A673 (cell line): Measurements from ENCODE around the gene ZFYVE19. TPM values are rescaled to one million over a fixed set of nuclear protein-coding genes. Genes with fewer than 3 reads are reported as not detected.

Experiments used
- BruUV-seq: library from RNA; stranded (reverse); fragments of 400-500 nt; replicated peaks from 2 replicates; lab custom pipeline; 2021; lab: Mats Ljungman, UMichigan
- CTCF ChIA-PET: fragments of 300-600 bp; sonication (Branson Sonifier 250); formaldehyde crosslinking; loops from one replicate; lab custom pipeline; 2022; ENCODE audit warnings: antibody characterized with exemption; lab: Charles Lee
- POLR2A ChIA-PET: fragments of 300-600 bp; sonication (Branson Sonifier 250); formaldehyde crosslinking; loops from one replicate; lab custom pipeline; 2022; ENCODE audit warnings: antibody characterized with exemption; ENCODE audit not compliant: low non-redundant PET; lab: Charles Lee
- DNase-seq: peaks from one replicate; pipeline ENCODE4 v3.0.0-alpha.2; 2015; ENCODE audit warnings: low spot score
- H3K27ac ChIP-seq: fragments of 200-600 bp; sonication (generic); 2 replicates; pipeline ENCODE4 v1.5.1; 2016; ENCODE audit warnings: mixed run types, low read depth, mild to moderate bottlenecking, mixed read lengths, antibody characterized with exemption, low read length; ENCODE audit not compliant: poor library complexity, severe bottlenecking
- H3K27me3 ChIP-seq: fragments of 200-600 bp; sonication (generic); replicated peaks from 2 replicates; pipeline ENCODE4 v1.6.1; 2017; ENCODE audit warnings: mixed run types, low read depth, mild to moderate bottlenecking, mixed read lengths, antibody characterized with exemption, low read length; ENCODE audit not compliant: insufficient read depth, poor library complexity
- H3K36me3 ChIP-seq: fragments of 200-600 bp; sonication (generic); 2 replicates; pipeline ENCODE4 v1.6.1; 2016; ENCODE audit warnings: mixed run types, mild to moderate bottlenecking, mixed read lengths, antibody characterized with exemption, low read length; ENCODE audit not compliant: insufficient read depth, poor library complexity, severe bottlenecking
- H3K4me1 ChIP-seq: fragments of 200-600 bp; sonication (generic); 2 replicates; pipeline ENCODE4 v1.6.1; 2017; ENCODE audit warnings: mixed run types, mild to moderate bottlenecking, mixed read lengths, antibody characterized with exemption, low read length; ENCODE audit not compliant: insufficient read depth, poor library complexity, severe bottlenecking
- H3K4me3 ChIP-seq: fragments of 200-600 bp; sonication (generic); 2 replicates; pipeline ENCODE4 v1.5.1; 2016; ENCODE audit warnings: low read depth, mixed run types, mild to moderate bottlenecking, mixed read lengths, low read length; ENCODE audit not compliant: poor library complexity, severe bottlenecking
- H3K9me3 ChIP-seq: fragments of 200-600 bp; sonication (generic); 2 replicates; pipeline ENCODE4 v1.6.1; 2016; ENCODE audit warnings: mixed run types, low read depth, mild to moderate bottlenecking, mixed read lengths, antibody characterized with exemption, low read length; ENCODE audit not compliant: poor library complexity, severe bottlenecking
- EZH2 ChIP-seq: fragments of 200-600 bp; sonication (generic); IDR thresholded peaks from 2 replicates; pipeline ENCODE4 v1.6.1; 2017; ENCODE audit warnings: borderline replicate concordance, low read depth, mild to moderate bottlenecking, mixed read lengths, antibody characterized with exemption, low read length; ENCODE audit not compliant: poor library complexity, severe bottlenecking
- intact Hi-C: fragments of 100-400 bp; cut with micrococcal nuclease; formaldehyde crosslinking; loops from one replicate; pipeline ENCODE4 v1.10.0; 2022; ENCODE audit not compliant: unreplicated experiment
- total RNA-seq: library from RNA; stranded (reverse); gene quantifications from 2 replicates; pipeline ENCODE4 v1.2.3, GENCODE V29; 2021
- TF ChIP-seq, protein P1 (sequence below): fragments of 300-800, 200-600 bp; sonication (generic); conservative IDR thresholded peaks from 2 replicates; pipeline ENCODE4 v1.5.1; 2017; ENCODE audit warnings: low read depth, mild to moderate bottlenecking, antibody characterized with exemption, low read length, moderate library complexity, mixed read lengths

The ZFYVE19 gene
- total RNA-seq, 1 experiment from 2014 or later = 26.4 TPM

DNA sequence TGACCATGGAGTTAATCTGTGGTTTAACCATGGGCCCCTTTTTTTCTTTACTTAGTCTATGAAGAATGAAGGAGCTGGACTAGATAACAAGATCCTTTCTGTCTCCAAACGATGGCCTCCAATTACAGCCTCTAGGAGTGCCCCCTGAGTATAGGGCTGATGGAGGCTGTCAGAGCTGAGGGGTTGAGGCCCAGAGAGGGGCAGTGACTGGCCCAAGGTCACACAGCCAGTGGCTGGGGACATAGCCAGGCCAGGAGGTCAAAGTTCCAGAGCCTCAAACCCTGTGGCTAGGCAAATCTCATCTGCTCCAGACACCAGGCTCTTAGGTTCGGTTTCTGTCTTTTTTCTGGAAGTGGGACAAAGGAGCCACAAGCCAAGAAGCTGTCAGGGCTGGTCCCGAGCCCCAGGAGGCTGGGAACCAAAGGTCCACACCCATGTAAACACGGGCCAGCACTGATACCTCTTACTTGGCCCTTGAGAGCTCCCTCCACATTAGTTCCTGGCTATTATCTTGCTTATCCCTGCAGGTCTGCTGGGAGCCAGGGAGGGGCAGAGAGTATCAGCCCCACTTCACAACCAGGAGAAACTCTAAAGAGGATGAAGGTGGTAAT, 56.9 kb downstream of the ZFYVE19 start:
- DNase-seq = no peak
- TF ChIP-seq, protein P1, sequence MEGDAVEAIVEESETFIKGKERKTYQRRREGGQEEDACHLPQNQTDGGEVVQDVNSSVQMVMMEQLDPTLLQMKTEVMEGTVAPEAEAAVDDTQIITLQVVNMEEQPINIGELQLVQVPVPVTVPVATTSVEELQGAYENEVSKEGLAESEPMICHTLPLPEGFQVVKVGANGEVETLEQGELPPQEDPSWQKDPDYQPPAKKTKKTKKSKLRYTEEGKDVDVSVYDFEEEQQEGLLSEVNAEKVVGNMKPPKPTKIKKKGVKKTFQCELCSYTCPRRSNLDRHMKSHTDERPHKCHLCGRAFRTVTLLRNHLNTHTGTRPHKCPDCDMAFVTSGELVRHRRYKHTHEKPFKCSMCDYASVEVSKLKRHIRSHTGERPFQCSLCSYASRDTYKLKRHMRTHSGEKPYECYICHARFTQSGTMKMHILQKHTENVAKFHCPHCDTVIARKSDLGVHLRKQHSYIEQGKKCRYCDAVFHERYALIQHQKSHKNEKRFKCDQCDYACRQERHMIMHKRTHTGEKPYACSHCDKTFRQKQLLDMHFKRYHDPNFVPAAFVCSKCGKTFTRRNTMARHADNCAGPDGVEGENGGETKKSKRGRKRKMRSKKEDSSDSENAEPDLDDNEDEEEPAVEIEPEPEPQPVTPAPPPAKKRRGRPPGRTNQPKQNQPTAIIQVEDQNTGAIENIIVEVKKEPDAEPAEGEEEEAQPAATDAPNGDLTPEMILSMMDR = no peak
- no peak for TF ChIP-seq EZH2
- no peaks in the 10 kb centered on the region for H3K27me3 ChIP-seq
- intact Hi-C loops = no loop called here
- peaks cover 3% of the 10 kb centered on the region for H3K4me1 ChIP-seq
- no TSS peak for BruUV-seq
- no peaks in the 10 kb centered on the region for H3K36me3 ChIP-seq
- H3K27ac ChIP-seq = no peak overlapping the region
- POLR2A ChIA-PET = no interaction called here
- H3K4me3 ChIP-seq = no peak overlapping the region
- H3K9me3 ChIP-seq = no peaks in the 10 kb centered on the region
- CTCF ChIA-PET = interaction anchor here (1.0 kb wide), 1 partner anchor 10 kb away, joined by 4 read pairs; the partner anchor contains the start of gene RHOV

Other genes with a start within 250 kb of the ZFYVE19 start
- gene CCDC32, start 242.0 kb upstream of the ZFYVE19 start, total RNA-seq = 10.4 and 11.7 TPM in 2 replicates
- gene RPUSD2, start 237.8 kb upstream of the ZFYVE19 start, total RNA-seq = 17.0 and 18.1 TPM in 2 replicates
- 36.7 and 40.3 TPM in 2 replicates for gene KNL1, start 212.8 kb upstream of the ZFYVE19 start, total RNA-seq
- 44.8 and 51.1 TPM in 2 replicates for gene RAD51, start 111.9 kb upstream of the ZFYVE19 start, total RNA-seq
- 50.8 and 50.9 TPM in 2 replicates for gene RMDN3, start 51.8 kb upstream of the ZFYVE19 start, total RNA-seq
- 7.1 and 10.8 TPM in 2 replicates for gene GCHFR, start 43.0 kb upstream of the ZFYVE19 start, total RNA-seq
- gene C15orf62, start 37.1 kb upstream of the ZFYVE19 start, total RNA-seq = 0.33 and 0.62 TPM in 2 replicates
- 34.5 and 37.1 TPM in 2 replicates for gene DNAJC17, start 384 bp downstream of the ZFYVE19 start, total RNA-seq
- gene PPP1R14D, start 21.6 kb downstream of the ZFYVE19 start, total RNA-seq = not detected in 2 replicates
- gene SPINT1, start 37.0 kb downstream of the ZFYVE19 start, total RNA-seq = 1.9 and 3.3 TPM in 2 replicates
- 1.6 TPM in 2 replicates for gene RHOV, start 67.1 kb downstream of the ZFYVE19 start, total RNA-seq
- 21.9 and 23.8 TPM in 2 replicates for gene VPS18, start 87.4 kb downstream of the ZFYVE19 start, total RNA-seq
- gene DLL4, start 122.3 kb downstream of the ZFYVE19 start, total RNA-seq = 0.11 and 0.15 TPM in 2 replicates
- gene CHAC1, start 146.4 kb downstream of the ZFYVE19 start, total RNA-seq = 11.6 and 26.8 TPM in 2 replicates